ENCODE data around the gene GALNT11. TPM values are rescaled to one million over a fixed set of nuclear protein-coding genes. Genes with fewer than 3 reads are reported as not detected.

GALNT11 gene
- total and polyA plus RNA-seq, 7 donors = 8.8 to 48.2 (median 35.7) TPM

DNA sequence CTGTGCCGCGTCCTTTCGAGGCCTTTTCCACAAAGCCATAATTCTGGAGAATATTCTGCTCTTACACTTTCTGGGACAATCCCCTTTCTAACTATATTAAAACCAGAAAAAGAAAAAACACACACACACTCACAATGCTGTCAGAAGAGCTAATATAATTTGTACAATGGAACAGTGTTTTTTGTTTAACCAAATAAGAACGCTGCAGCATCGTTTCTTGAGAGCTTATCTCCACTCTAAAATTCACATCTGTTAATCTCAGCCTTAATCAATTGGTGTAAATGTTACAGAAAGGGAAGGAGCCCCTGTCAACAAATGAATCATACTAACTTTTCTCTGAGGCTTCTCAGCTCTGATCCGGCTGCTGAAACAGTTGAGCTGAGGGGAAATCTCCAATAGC is 123.9 kb downstream of the GALNT11 start:
- WGBS, 2 donors = 58 to 76% methylated on average over 6 of the region's 6 CpGs
- intact Hi-C loops (cut with DNase I) = no loop called here
- DNase-seq = no peak

DNA sequence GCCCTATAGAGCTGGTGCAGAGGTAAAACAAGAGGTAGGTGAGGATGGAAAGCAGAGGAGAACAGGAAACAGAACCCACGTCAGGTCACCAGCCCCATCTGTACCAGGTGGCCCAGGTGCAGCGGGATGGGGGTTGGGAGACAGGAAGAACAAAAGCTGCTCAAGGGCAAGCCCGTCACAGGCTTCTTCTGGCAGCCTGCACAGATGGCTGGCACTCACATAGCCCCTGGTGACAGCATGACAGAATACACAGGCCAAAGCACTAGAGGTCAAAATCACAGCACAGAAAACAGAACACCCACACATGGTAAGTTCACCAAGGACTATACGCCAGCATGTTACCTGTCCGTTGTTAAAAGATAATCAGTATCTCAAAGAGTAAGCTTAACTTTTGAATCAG is 126.8 kb downstream of the GALNT11 start:
- peaks cover 52 to 100% (median 68%) of the 10 kb centered on the region in 4 donors for H3K36me3 ChIP-seq
- H3K4me3 ChIP-seq = no peak overlapping the region
- H3K4me1 ChIP-seq = no peaks in the 10 kb centered on the region
- H3K27ac ChIP-seq = no peak overlapping the region
- WGBS, 2 donors = 88 to 94% methylated on average over 5 of the region's 5 CpGs
- DNase-seq = no peak
- no peaks in the 10 kb centered on the region for H3K27me3 ChIP-seq
- intact Hi-C loops (cut with DNase I) = no loop called here
- TF ChIP-seq EP300 (IDR thresholded peaks at IDR 0.05) (no peak), POLR2AphosphoS5 (IDR thresholded peaks at IDR 0.05) (no peak), POLR2A (IDR thresholded peaks at IDR 0.05) (no peak)
- TF ChIP-seq, protein P1, sequence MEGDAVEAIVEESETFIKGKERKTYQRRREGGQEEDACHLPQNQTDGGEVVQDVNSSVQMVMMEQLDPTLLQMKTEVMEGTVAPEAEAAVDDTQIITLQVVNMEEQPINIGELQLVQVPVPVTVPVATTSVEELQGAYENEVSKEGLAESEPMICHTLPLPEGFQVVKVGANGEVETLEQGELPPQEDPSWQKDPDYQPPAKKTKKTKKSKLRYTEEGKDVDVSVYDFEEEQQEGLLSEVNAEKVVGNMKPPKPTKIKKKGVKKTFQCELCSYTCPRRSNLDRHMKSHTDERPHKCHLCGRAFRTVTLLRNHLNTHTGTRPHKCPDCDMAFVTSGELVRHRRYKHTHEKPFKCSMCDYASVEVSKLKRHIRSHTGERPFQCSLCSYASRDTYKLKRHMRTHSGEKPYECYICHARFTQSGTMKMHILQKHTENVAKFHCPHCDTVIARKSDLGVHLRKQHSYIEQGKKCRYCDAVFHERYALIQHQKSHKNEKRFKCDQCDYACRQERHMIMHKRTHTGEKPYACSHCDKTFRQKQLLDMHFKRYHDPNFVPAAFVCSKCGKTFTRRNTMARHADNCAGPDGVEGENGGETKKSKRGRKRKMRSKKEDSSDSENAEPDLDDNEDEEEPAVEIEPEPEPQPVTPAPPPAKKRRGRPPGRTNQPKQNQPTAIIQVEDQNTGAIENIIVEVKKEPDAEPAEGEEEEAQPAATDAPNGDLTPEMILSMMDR (IDR thresholded peaks at IDR 0.05) = no peak
- no peaks in the 10 kb centered on the region for H3K9me3 ChIP-seq

More for the DNA sequence above, 123.9 kb downstream of the GALNT11 start:
- H3K27me3 ChIP-seq = no peaks in the 10 kb centered on the region
- TF ChIP-seq EP300 (IDR thresholded peaks at IDR 0.05) = no peak
- TF ChIP-seq POLR2AphosphoS5 (IDR thresholded peaks at IDR 0.05) = no peak
- TF ChIP-seq, protein P1 (IDR thresholded peaks at IDR 0.05) = no peak
- no peak for TF ChIP-seq POLR2A (IDR thresholded peaks at IDR 0.05)
- H3K4me1 ChIP-seq = no peaks in the 10 kb centered on the region
- peaks cover 51 to 100% (median 64%) of the 10 kb centered on the region in 4 donors for H3K36me3 ChIP-seq
- H3K27ac ChIP-seq = no peak overlapping the region
- no peak overlapping the region for H3K4me3 ChIP-seq
- H3K9me3 ChIP-seq = no peaks in the 10 kb centered on the region

DNA sequence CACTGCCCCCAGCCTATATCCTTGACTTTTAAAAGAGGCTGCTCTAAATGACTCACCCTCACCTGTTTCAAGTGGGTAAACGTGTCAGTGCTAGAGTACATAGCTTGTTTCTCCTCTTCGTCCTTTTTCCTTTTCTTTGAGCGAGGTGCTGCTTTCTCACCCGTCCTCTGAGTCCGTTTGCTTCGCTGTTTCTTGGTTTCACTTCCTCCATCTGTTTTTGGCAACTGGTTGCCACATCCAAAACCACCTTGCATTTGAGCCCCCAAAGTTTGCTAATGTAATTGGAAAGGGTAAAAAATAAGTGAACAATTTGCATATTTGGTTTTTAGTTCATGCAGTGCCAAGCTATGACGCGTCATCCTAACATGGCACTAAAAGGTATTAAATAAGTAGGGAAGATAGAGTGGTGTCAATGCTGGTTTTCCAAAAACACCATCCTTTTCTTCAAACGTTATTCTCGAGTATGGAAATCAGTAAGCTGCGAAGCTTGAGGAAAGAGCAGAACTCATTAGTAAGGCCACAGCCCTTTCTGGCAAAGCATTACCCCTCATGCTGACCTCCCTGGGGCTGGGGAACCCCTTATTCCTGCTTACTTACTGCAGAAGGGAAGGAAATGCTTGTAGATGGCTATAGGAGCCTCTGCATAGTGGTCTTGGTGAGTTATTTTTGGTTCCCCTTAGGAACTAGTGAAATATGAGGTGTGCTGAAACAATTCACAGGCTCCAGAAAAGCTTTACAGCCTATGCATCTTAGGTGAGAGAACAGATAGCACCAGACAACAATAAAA is 133.5 kb downstream of the GALNT11 start:
- no peak overlapping the region for H3K27ac ChIP-seq
- H3K4me3 ChIP-seq = no peak overlapping the region
- H3K27me3 ChIP-seq = no peaks in the 10 kb centered on the region
- WGBS, 2 donors = 64 to 89% methylated on average over 11 of the region's 11 CpGs
- peaks cover 0 to 5% (median 0%) of the 10 kb centered on the region in 4 donors for H3K4me1 ChIP-seq
- TF ChIP-seq POLR2A (IDR thresholded peaks at IDR 0.05) (no peak), EP300 (IDR thresholded peaks at IDR 0.05) (no peak)
- TF ChIP-seq, protein P1 (IDR thresholded peaks at IDR 0.05) = no peak
- H3K9me3 ChIP-seq = no peaks in the 10 kb centered on the region
- no peak for DNase-seq
- intact Hi-C loops (cut with DNase I) = no loop called here
- peaks cover 12 to 95% (median 44%) of the 10 kb centered on the region in 4 donors for H3K36me3 ChIP-seq

DNA sequence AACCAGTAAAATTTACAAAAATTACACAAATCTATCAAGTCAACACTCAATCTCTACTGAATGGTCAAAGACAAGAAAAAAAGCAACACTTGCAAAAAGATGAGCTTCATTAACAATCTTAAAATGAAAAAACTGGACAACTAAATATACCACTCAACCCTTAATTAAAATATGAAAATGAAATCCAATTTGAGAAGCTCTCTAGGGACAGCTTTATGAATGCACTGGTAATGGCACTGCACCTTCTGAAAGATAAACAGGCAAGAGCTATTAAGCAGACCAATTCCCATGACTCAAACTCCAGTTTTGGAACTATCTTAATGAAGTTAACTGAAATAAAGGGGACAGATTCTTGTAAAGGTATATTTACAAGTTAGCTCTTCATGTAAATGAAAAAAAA is 135.7 kb downstream of the GALNT11 start:
- no peaks in the 10 kb centered on the region for H3K27me3 ChIP-seq
- no peak overlapping the region for H3K4me3 ChIP-seq
- intact Hi-C loops (cut with DNase I) = no loop called here
- H3K36me3 ChIP-seq = peaks cover 5 to 91% (median 34%) of the 10 kb centered on the region in 4 donors
- TF ChIP-seq POLR2AphosphoS5 (IDR thresholded peaks at IDR 0.05) = no peak
- TF ChIP-seq EP300 (IDR thresholded peaks at IDR 0.05) = no peak
- no peak for TF ChIP-seq POLR2A (IDR thresholded peaks at IDR 0.05)
- TF ChIP-seq, protein P1 (IDR thresholded peaks at IDR 0.05) = no peak
- no peaks in the 10 kb centered on the region for H3K9me3 ChIP-seq
- H3K27ac ChIP-seq = no peak overlapping the region
- H3K4me1 ChIP-seq = peaks cover 0 to 5% (median 0%) of the 10 kb centered on the region in 4 donors
- DNase-seq = no peak

Measured in sigmoid colon (tissue), 7 donors.